H1 (cell line): ENCODE results near the gene GIT1. TPM values are rescaled to one million over a fixed set of nuclear protein-coding genes. Genes with fewer than 3 reads are reported as not detected.

Experiments
- CTCF ChIA-PET: fragments of 300-600 bp; sonication (Branson Sonifier 250); formaldehyde crosslinking; loops from one replicate; lab custom pipeline; 2021; ENCODE audit not compliant: partially characterized antibody; lab: Charles Lee
- POLR2A ChIA-PET: fragments of 300-600 bp; sonication (Branson Sonifier 250); formaldehyde crosslinking; loops from one replicate; lab custom pipeline; 2021; ENCODE audit warnings: inconsistent platforms; ENCODE audit not compliant: partially characterized antibody; lab: Charles Lee
- DNase-seq, 2 experiments: peaks; one replicate each; pipeline versions ENCODE4 v3.0.0 to v3.0.0-alpha.2; 2010 to 2022; ENCODE audit warnings: low spot score in 2 of 2, low read depth in 1 of 2, mixed read lengths in 1 of 2
- FAIRE-seq: peaks from 2 replicates; lab custom pipeline; 2011; peaks lifted over from hg19 to GRCh38; lab: Jason Lieb, UNC
- H2AFZ ChIP-seq: 2 replicates; pipeline ENCODE4 v1.8.1; 2012; ENCODE audit warnings: low read length, inconsistent platforms
- H2AK5ac ChIP-seq: 2 replicates; pipeline ENCODE4 v1.6.1; 2013; ENCODE audit warnings: low read depth, low read length
- H2BK120ac ChIP-seq: replicated peaks from 2 replicates; pipeline ENCODE3; 2013; ENCODE audit warnings: low read depth, low read length, inconsistent platforms
- H2BK12ac ChIP-seq: 2 replicates; pipeline ENCODE4 v1.6.1; 2013; ENCODE audit warnings: low read depth, low read length
- H2BK15ac ChIP-seq: 2 replicates; pipeline ENCODE4 v1.6.1; 2013; ENCODE audit warnings: low read length
- H2BK20ac ChIP-seq: 2 replicates; pipeline ENCODE4 v1.6.1; 2013; ENCODE audit warnings: low read length
- H2BK5ac ChIP-seq: 2 replicates; pipeline ENCODE4 v1.6.1; 2013; ENCODE audit warnings: low read depth, low read length
- H3K14ac ChIP-seq: 2 replicates; pipeline ENCODE4 v1.6.1; 2013; ENCODE audit warnings: inconsistent platforms; ENCODE audit not compliant: insufficient read length
- H3K18ac ChIP-seq: 2 replicates; pipeline ENCODE4 v1.6.1; 2013; ENCODE audit warnings: low read length; ENCODE audit errors: extremely low read depth
- H3K23ac ChIP-seq: 2 replicates; pipeline ENCODE4 v1.6.1; 2013; ENCODE audit warnings: inconsistent platforms; ENCODE audit not compliant: insufficient read length
- H3K23me2 ChIP-seq: 2 replicates; pipeline ENCODE4 v1.6.1; 2013; ENCODE audit warnings: low read depth, low read length
- H3K27ac ChIP-seq: 2 replicates; pipeline ENCODE4 v1.6.1; 2011; ENCODE audit warnings: low read depth, low read length, inconsistent platforms
- H3K27me3 ChIP-seq, 4 experiments: replicated peaks in 1 of 4; 1 replicate in 1 of 4; 2 replicates in 3 of 4; pipeline versions ENCODE4 v1.6.1 to v1.8.1; 2011 to 2013; ENCODE audit warnings: low read length in 3 of 4, mild to moderate bottlenecking in 3 of 4, inconsistent platforms in 2 of 4, mixed read lengths in 2 of 4, moderate library complexity in 1 of 4; ENCODE audit not compliant: control insufficient read depth in 3 of 4, insufficient read depth in 3 of 4; ENCODE audit errors: extremely low read depth in 1 of 4
- H3K36me3 ChIP-seq, 4 experiments: 2 replicates each; pipeline versions ENCODE4 v1.6.1 to v1.8.1; 2011 to 2013; ENCODE audit warnings: mild to moderate bottlenecking in 4 of 4, low read length in 3 of 4, moderate library complexity in 2 of 4, control low read depth in 1 of 4, inconsistent platforms in 1 of 4; ENCODE audit not compliant: insufficient read depth in 4 of 4, control insufficient read depth in 2 of 4
- H3K4ac ChIP-seq: replicated peaks from 2 replicates; pipeline ENCODE3; 2013; ENCODE audit warnings: low read length, low read depth, mixed read lengths, inconsistent platforms; ENCODE audit not compliant: insufficient read length
- H3K4me1 ChIP-seq, 4 experiments: replicated peaks in 1 of 4; 1 replicate in 1 of 4; 2 replicates in 3 of 4; pipeline versions ENCODE4 v1.6.1 to v1.8.1; 2011 to 2013; ENCODE audit warnings: low read length in 3 of 4, inconsistent platforms in 2 of 4, mixed read lengths in 1 of 4; ENCODE audit not compliant: insufficient read depth in 4 of 4, control insufficient read depth in 3 of 4
- H3K4me2 ChIP-seq, 2 experiments: 2 replicates each; pipeline versions ENCODE4 v1.6.1 to v1.8.1; 2011 to 2013; ENCODE audit warnings: low read depth in 2 of 2, low read length in 2 of 2, control low read depth in 1 of 2, inconsistent platforms in 1 of 2, mild to moderate bottlenecking in 1 of 2; ENCODE audit not compliant: insufficient read depth in 1 of 2
- H3K4me3 ChIP-seq, 4 experiments: fragments of 200-600, 300-600 bp in 1 of 4; sonication (generic), shearing (Covaris generic), sonication (Bioruptor Twin) in 1 of 4; 2 replicates each; pipeline versions ENCODE4 v1.5.1 to v1.8.1; 2011 to 2016; ENCODE audit warnings: low read length in 4 of 4, low read depth in 3 of 4, control low read depth in 2 of 4, inconsistent platforms in 2 of 4, mild to moderate bottlenecking in 2 of 4, mixed read lengths in 1 of 4, moderate library complexity in 1 of 4; ENCODE audit not compliant: insufficient read depth in 2 of 4; ENCODE audit errors: extremely low read depth in 1 of 4
- H3K56ac ChIP-seq: replicated peaks from 2 replicates; pipeline ENCODE3; 2013; ENCODE audit warnings: low read depth, mild to moderate bottlenecking, mixed read lengths, low read length, inconsistent platforms; ENCODE audit not compliant: insufficient read length
- H3K79me1 ChIP-seq: 2 replicates; pipeline ENCODE4 v1.6.1; 2013; ENCODE audit warnings: low read depth, low read length, control low read depth
- H3K79me2 ChIP-seq, 2 experiments: 2 replicates each; pipeline versions ENCODE4 v1.6.1 to v1.8.1; 2012 to 2013; ENCODE audit warnings: low read length in 2 of 2, mild to moderate bottlenecking in 2 of 2, inconsistent platforms in 1 of 2; ENCODE audit not compliant: insufficient read depth in 2 of 2, control insufficient read depth in 1 of 2
- H3K9ac ChIP-seq, 4 experiments: replicated peaks in 1 of 4; 1 replicate in 1 of 4; 2 replicates in 3 of 4; pipeline versions ENCODE4 v1.6.1 to v1.8.1; 2011 to 2013; ENCODE audit warnings: low read depth in 3 of 4, low read length in 3 of 4, control low read depth in 2 of 4, mild to moderate bottlenecking in 2 of 4, moderate library complexity in 2 of 4, inconsistent platforms in 1 of 4; ENCODE audit errors: extremely low read depth in 1 of 4
- H3K9me3 ChIP-seq, 2 experiments: 2 replicates each; pipeline versions ENCODE4 v1.6.1 to v1.8.1; 2012 to 2013; ENCODE audit warnings: mild to moderate bottlenecking in 2 of 2, moderate library complexity in 2 of 2, control low read depth in 1 of 2, inconsistent platforms in 1 of 2, low read depth in 1 of 2, low read length in 1 of 2, mixed read lengths in 1 of 2; ENCODE audit not compliant: insufficient read depth in 2 of 2
- H4K20me1 ChIP-seq, 2 experiments: replicated peaks in 1 of 2; 2 replicates each; pipeline versions ENCODE3 to v1.8.1; 2011 to 2013; ENCODE audit warnings: inconsistent platforms in 2 of 2, low read length in 2 of 2, mild to moderate bottlenecking in 1 of 2; ENCODE audit not compliant: insufficient read depth in 2 of 2, control insufficient read depth in 1 of 2
- H4K5ac ChIP-seq: 2 replicates; pipeline ENCODE4 v1.6.1; 2013; ENCODE audit warnings: low read length, low read depth, mixed read lengths, inconsistent platforms; ENCODE audit not compliant: insufficient read length
- H4K8ac ChIP-seq: 2 replicates; pipeline ENCODE4 v1.8.0; 2013; ENCODE audit warnings: mild to moderate bottlenecking, moderate library complexity, low read length, inconsistent platforms; ENCODE audit not compliant: insufficient read depth; ENCODE audit errors: extremely low read depth
- H4K91ac ChIP-seq: replicated peaks from 2 replicates; pipeline ENCODE3; 2013; ENCODE audit warnings: low read length, mixed read lengths, inconsistent platforms; ENCODE audit not compliant: insufficient read length
- ATF3 ChIP-seq: IDR thresholded peaks from 2 replicates; pipeline ENCODE4 v1.6.1; 2011; ENCODE audit warnings: low read depth, mild to moderate bottlenecking, low read length; ENCODE audit not compliant: insufficient read depth
- BCL11A ChIP-seq, 2 experiments: IDR thresholded peaks; one replicate each; pipeline ENCODE4 v1.6.1; 2011; ENCODE audit warnings: low read depth in 2 of 2, low read length in 2 of 2, mild to moderate bottlenecking in 2 of 2
- CTBP2 ChIP-seq: IDR thresholded peaks from 2 replicates; pipeline ENCODE4 v1.7.0; 2011; ENCODE audit warnings: borderline replicate concordance, mild to moderate bottlenecking, moderate library complexity, mixed read lengths, low read length; ENCODE audit not compliant: insufficient read depth, insufficient read length
- E2F6 ChIP-seq: IDR thresholded peaks from 2 replicates; pipeline ENCODE4 v1.6.1; 2012; ENCODE audit warnings: inconsistent platforms
- JUN ChIP-seq: IDR thresholded peaks from 2 replicates; pipeline ENCODE4 v1.6.1; 2011; ENCODE audit warnings: low read depth, mild to moderate bottlenecking, improper control_type of control experiment, low read length
- MAX ChIP-seq: IDR thresholded peaks from 2 replicates; pipeline ENCODE4 v1.6.1; 2012; ENCODE audit warnings: inconsistent platforms
- POU5F1 ChIP-seq: IDR thresholded peaks from 2 replicates; pipeline ENCODE4 v1.6.1; 2011; ENCODE audit warnings: low read depth, mild to moderate bottlenecking, low read length, moderate library complexity
- SIN3A ChIP-seq, 2 experiments: IDR thresholded peaks in 1 of 2; conservative IDR thresholded peaks in 1 of 2; 2 replicates each; pipeline ENCODE4 v1.6.1; 2011 to 2012; ENCODE audit warnings: low read length in 2 of 2, improper control_type of control experiment in 1 of 2, low read depth in 1 of 2, mild to moderate bottlenecking in 1 of 2
- TAF1 ChIP-seq: IDR thresholded peaks from 2 replicates; pipeline ENCODE4 v1.6.1; 2011; ENCODE audit warnings: mild to moderate bottlenecking, low read depth, low read length
- WGBS, 2 experiments: shearing (Covaris generic) in 1 of 2; methylation state at CpG; one replicate each; pipeline versions ENCODE4 v1.1.6 to v1.1.7; 2013 to 2015; ENCODE audit warnings: low lambda C conversion rate in 2 of 2, mixed read lengths in 2 of 2, inconsistent platforms in 1 of 2, low coverage in 1 of 2, missing lambda C conversion rate in 1 of 2; ENCODE audit not compliant: insufficient replicate concordance in 2 of 2, insufficient coverage in 1 of 2, insufficient read length in 1 of 2; ENCODE audit errors: extremely low coverage in 1 of 2, missing lambda C conversion rate in 1 of 2; 5-methylcytosine and 5-hydroxymethylcytosine counted together
- polyA plus RNA-seq, 7 experiments: library from polyadenylated mRNA; depleted of rRNA in 3 of 7; stranded (reverse) in 5 of 7; unstranded in 2 of 7; fragments of >200 nt in 5 of 7; fragments of 200-250 nt in 2 of 7; gene quantifications; 1 replicate in 5 of 7; 2 replicates in 1 of 7; 4 replicates in 1 of 7; pipeline versions ENCODE4 v1.2.1 to v1.2.3, GENCODE V29; 2011 to 2013; ENCODE audit warnings: missing spikeins in 2 of 7, mixed read lengths in 2 of 7
- total RNA-seq: library from RNA; stranded (reverse); fragmentation: NEBNext Ultra II Directional; extraction: Animal tissue kit (Norgen Biotek cat#: 25700); gene quantifications from 2 replicates; pipeline ENCODE4 v1.2.1, GENCODE V29; 2021

The GIT1 gene
- total and polyA plus RNA-seq, 2 of the 8 experiments (the other 6 are each of a cell fraction or from before 2014, with no cell fraction given), result 62.4 to 63.0 TPM

GRCh38 chr17:29579866-29580771, 9.3 kb downstream of the GIT1 start:
- no peak overlapping the region for H2BK20ac ChIP-seq
- H2AK5ac ChIP-seq, result no peak overlapping the region
- H2BK15ac ChIP-seq, result no peak overlapping the region
- H3K4me3 ChIP-seq, result no peak overlapping the region
- WGBS, 2 experiments, result 74% methylated on average over 15 of the region's 15 CpGs; no CpG with 5 or more reads in 1 of the 2 experiments
- H4K91ac ChIP-seq, result no peak overlapping the region
- no peak overlapping the region for H4K5ac ChIP-seq
- no peak overlapping the region for H3K14ac ChIP-seq
- peaks cover 3% of the 10 kb centered on the region; the same call in 1 of the 2 replicates for H3K79me1 ChIP-seq
- H3K4me1 ChIP-seq, result peaks cover 2 to 11% (median 5%) of the 10 kb centered on the region in 4 experiments; a peak in 6 of 7 replicates
- no peak overlapping the region for H3K56ac ChIP-seq
- H2AFZ ChIP-seq, result no peak overlapping the region
- H3K23me2 ChIP-seq, result no peaks in the 10 kb centered on the region
- no peak overlapping the region for H4K8ac ChIP-seq
- H3K4ac ChIP-seq, result no peak overlapping the region
- no peak overlapping the region for H3K9ac ChIP-seq
- FAIRE-seq, result peak; percentile 99
- CTCF ChIA-PET, result interaction anchor here (0.7 to 15.3 kb wide), 18 partner anchors 8 to 513 kb away, joined by 3 to 193 read pairs (median 5); partner anchors contain the start of genes ABHD15, ANKRD13B, CORO6 and TP53I13
- H2BK120ac ChIP-seq, result no peak overlapping the region
- H3K18ac ChIP-seq, result no peak overlapping the region
- H3K23ac ChIP-seq, result no peak overlapping the region
- H3K27me3 ChIP-seq, result no peaks in the 10 kb centered on the region
- H3K9me3 ChIP-seq, result no peaks in the 10 kb centered on the region
- POLR2A ChIA-PET, result interaction anchor here (1.0 to 5.1 kb wide), 3 partner anchors 12 to 17 kb away, joined by 3 to 19 read pairs (median 4); partner anchors contain the start of gene ANKRD13B
- H3K36me3 ChIP-seq, result peaks cover 8 to 26% (median 14%) of the 10 kb centered on the region in 4 experiments; a peak in 6 of 8 replicates
- H2BK12ac ChIP-seq, result no peak overlapping the region
- H2BK5ac ChIP-seq, result no peak overlapping the region
- no peak overlapping the region for H3K27ac ChIP-seq
- peak in 1 of 2 experiments; percentile 92 for DNase-seq
- no peak overlapping the region for H3K4me2 ChIP-seq
- H4K20me1 ChIP-seq, result peaks cover 0 to 13% of the 10 kb centered on the region in 2 experiments
- H3K79me2 ChIP-seq, result peaks cover 0 to 5% of the 10 kb centered on the region in 2 experiments; a peak in 1 of 4 replicates
- TF ChIP-seq BCL11A (IDR thresholded peaks at IDR 0.05; ENCODE audit: low read depth in 2 of 2, low read length in 2 of 2), result no peak
- no peak for TF ChIP-seq CTBP2
- TF ChIP-seq MAX, result peak; percentile 97
- TF ChIP-seq JUN, result no peak
- no peak for TF ChIP-seq TAF1
- TF ChIP-seq SIN3A (conservative IDR thresholded peaks at IDR 0.05 in 1 of 2, IDR thresholded peaks at IDR 0.05 in 1 of 2; ENCODE audit: low read depth in 1 of 2, low read length in 2 of 2), result peak; percentile 67 to 82; a peak in 2 of 4 replicates
- no peak for TF ChIP-seq ATF3
- no peak for TF ChIP-seq POU5F1
- TF ChIP-seq E2F6, result peak; percentile 92
